Karpas-422 (cell line): ENCODE measurements around the gene BPI. TPM values are rescaled to one million over a fixed set of nuclear protein-coding genes. Genes with fewer than 3 reads are reported as not detected.

Source experiments
- DNase-seq: peaks from one replicate; pipeline ENCODE4 v3.0.0-alpha.2; 2015
- H2AFZ ChIP-seq: fragments of 200-600 bp; sonication (generic); 2 replicates; pipeline ENCODE4 v1.6.1; 2014; ENCODE audit warnings: antibody characterized with exemption, low read length, mixed read lengths
- H3K27ac ChIP-seq: fragments of 200-600 bp; sonication (generic); 2 replicates; pipeline ENCODE4 v1.5.1; 2014; ENCODE audit warnings: mild to moderate bottlenecking, low read length, moderate library complexity
- H3K27me3 ChIP-seq: fragments of 200-600 bp; sonication (generic); 2 replicates; pipeline ENCODE4 v1.6.1; 2014; ENCODE audit warnings: low read length, mixed read lengths
- H3K36me3 ChIP-seq: fragments of 200-600 bp; sonication (generic); 2 replicates; pipeline ENCODE4 v1.6.1; 2014; ENCODE audit warnings: low read length, mixed read lengths; ENCODE audit not compliant: insufficient read depth
- H3K4me1 ChIP-seq: fragments of 200-600 bp; sonication (generic); 2 replicates; pipeline ENCODE4 v1.6.1; 2014; ENCODE audit warnings: mild to moderate bottlenecking, low read length, mixed read lengths
- H3K4me2 ChIP-seq: fragments of 200-600 bp; sonication (generic); 2 replicates; pipeline ENCODE4 v1.6.1; 2014; ENCODE audit warnings: low read length, low read depth, mild to moderate bottlenecking; ENCODE audit not compliant: poor library complexity, severe bottlenecking
- H3K4me3 ChIP-seq: fragments of 200-600 bp; sonication (generic); 2 replicates; pipeline ENCODE4 v1.5.1; 2014; ENCODE audit warnings: mild to moderate bottlenecking, antibody characterized with exemption, low read length, mixed read lengths
- H3K79me2 ChIP-seq: fragments of 200-600 bp; sonication (generic); 2 replicates; pipeline ENCODE4 v1.6.1; 2014; ENCODE audit warnings: mild to moderate bottlenecking, low read length, mixed read lengths
- H3K9ac ChIP-seq: fragments of 200-600 bp; sonication (generic); 2 replicates; pipeline ENCODE4 v1.6.0; 2014; ENCODE audit warnings: low read length
- H3K9me2 ChIP-seq: fragments of 200-600 bp; sonication (generic), shearing (Covaris generic); replicated peaks from 2 replicates; pipeline ENCODE4 v1.6.0; 2014; ENCODE audit warnings: mild to moderate bottlenecking, low read length, moderate library complexity; ENCODE audit not compliant: insufficient read depth
- H3K9me3 ChIP-seq: fragments of 300-700, 200-600 bp; sonication (generic); 2 replicates; pipeline ENCODE4 v1.6.1; 2014; ENCODE audit warnings: low read length, mixed read lengths
- H4K20me1 ChIP-seq: fragments of 200-600 bp; sonication (generic); 2 replicates; pipeline ENCODE4 v1.6.1; 2014; ENCODE audit warnings: mild to moderate bottlenecking, antibody characterized with exemption, low read length, low read depth; ENCODE audit not compliant: insufficient read depth
- total RNA-seq: library from RNA; depleted of rRNA; stranded (reverse); fragments of >200 nt; shearing (Covaris generic); gene quantifications from 2 replicates; pipeline ENCODE4 v1.2.3, GENCODE V29; 2014; ENCODE audit warnings: low replicate concordance; rRNA removed

The BPI gene
- total RNA-seq, 1 experiment from 2014 or later = not detected

DNA sequence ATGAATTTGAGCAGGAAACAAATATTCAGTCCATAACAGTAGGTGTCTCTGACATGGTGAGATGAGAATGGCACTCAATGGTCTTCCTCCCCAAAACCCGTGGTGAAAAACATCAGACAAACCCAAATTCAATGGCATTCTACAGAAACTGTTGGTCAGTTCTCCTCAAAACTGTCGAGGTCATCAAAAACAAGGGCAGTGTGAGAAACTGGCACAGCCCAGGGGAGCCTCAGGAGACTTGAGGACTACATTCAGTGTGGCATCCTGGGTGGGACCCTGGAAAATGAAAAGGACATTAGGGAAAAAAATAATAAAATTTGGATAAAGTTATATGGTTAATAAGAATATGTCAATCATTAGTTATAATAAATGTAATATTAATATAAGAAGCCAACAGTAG lies 82.9 kb downstream of the BPI start:
- Histone ChIP-seq H3K27me3 (no peaks in the 10 kb centered on the region), H3K9me3 (peaks cover 4% of the 10 kb centered on the region; the same call in 1 of the 2 replicates), H3K4me2 (no peak overlapping the region), H3K4me1 (no peaks in the 10 kb centered on the region), H3K9me2 (no peaks in the 10 kb centered on the region), H3K4me3 (no peak overlapping the region), H3K79me2 (no peaks in the 10 kb centered on the region), H4K20me1 (no peaks in the 10 kb centered on the region), H3K27ac (no peak overlapping the region), H3K36me3 (no peaks in the 10 kb centered on the region), H2AFZ (no peak overlapping the region), H3K9ac (no peak overlapping the region)
- no peak for DNase-seq

Other genes with a start within 250 kb of the BPI start
- gene TGM2, start 138.9 kb upstream of the BPI start, total RNA-seq = 0.11 and 0.15 TPM in 2 replicates
- gene KIAA1755, start 43.4 kb upstream of the BPI start, total RNA-seq = not detected in 2 replicates
- gene LBP, start 42.3 kb downstream of the BPI start, total RNA-seq = not detected in 2 replicates
- gene SNHG17, start 131.2 kb downstream of the BPI start, total RNA-seq = 27.3 and 36.4 TPM in 2 replicates
- 27.2 and 58.6 TPM in 2 replicates for gene RALGAPB, start 168.7 kb downstream of the BPI start, total RNA-seq